NCI-H2196 (cell line): ENCODE data around the gene GNAL.

Experiments
- DNase-seq: peaks from one replicate; lab custom pipeline; 2025; ENCODE audit not compliant: unreplicated experiment; lab: John Stamatoyannopoulos, UW

GNAL gene

DNA sequence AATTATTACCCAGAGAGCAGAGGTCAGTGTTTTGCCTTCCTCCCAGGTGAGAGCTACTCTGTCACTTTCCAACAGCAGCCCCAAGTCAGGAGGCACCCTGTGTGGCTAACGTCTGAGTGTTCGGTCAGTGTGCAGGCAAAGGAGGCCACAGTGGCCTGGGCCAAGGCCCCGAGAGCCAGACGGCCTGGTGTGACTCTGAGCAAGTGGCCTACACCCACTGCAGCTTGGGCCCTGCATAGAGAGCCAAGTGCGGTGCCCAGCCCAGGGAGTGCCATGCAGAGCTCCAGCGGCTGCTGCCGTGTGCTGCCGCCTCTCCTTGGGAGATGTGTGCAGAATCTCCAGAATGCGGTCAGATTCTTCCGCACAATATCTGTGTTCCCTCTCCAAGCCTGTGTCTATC, 70.4 kb downstream of the GNAL start:
- DNase-seq, result no peak

DNA sequence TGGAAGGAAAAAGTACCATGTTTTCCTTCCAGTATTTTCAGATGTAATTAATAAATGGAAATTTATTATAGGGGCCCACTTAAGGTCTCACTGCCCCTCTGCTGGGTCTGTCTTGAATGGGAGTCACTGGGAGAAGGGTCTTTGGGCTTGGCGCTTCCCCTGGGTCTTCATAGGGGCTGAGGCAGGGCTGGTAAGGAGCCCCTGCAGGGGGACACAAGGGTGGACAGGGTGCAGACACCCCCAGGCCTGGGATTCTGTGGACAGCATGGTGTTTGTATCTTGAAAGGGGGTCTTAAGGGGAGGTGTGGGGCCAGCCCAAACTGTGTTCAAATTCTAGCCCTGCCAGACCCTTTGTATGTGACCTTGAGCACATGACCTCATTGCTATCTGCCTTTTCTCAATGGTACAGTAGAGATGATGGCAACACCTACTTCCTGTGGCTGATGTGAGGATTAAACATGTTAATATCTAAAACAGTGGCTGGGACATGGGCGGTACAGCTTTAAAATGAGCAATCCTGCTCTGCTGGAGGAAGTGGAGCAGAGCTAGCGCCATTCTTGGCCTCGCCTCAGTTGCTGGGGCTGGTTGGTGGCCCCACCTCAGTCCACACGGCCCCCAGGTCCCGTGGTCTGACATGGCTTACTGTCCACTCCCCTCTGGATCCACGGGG, 71.6 kb downstream of the GNAL start:
- no peak for DNase-seq

DNA sequence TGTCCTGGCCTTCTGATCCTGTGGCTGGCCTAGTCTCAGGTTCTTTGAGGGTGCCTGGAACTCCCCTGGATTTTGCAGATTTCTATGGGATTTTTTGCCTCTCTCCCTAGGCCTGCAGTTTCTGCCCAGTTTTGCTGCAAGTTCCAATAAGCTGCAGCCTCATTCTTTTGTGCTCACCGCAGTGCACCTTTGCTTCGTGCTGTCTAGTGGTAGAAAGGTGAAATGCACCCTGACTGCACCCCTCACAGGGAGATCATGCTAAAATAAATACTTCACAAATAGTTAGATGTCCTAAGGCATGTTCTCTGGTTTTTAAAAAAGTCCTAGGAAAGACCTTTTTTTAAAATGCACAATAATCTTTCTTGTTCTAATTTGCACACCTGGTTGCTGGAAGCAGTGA, 72.5 kb downstream of the GNAL start:
- no peak for DNase-seq

DNA sequence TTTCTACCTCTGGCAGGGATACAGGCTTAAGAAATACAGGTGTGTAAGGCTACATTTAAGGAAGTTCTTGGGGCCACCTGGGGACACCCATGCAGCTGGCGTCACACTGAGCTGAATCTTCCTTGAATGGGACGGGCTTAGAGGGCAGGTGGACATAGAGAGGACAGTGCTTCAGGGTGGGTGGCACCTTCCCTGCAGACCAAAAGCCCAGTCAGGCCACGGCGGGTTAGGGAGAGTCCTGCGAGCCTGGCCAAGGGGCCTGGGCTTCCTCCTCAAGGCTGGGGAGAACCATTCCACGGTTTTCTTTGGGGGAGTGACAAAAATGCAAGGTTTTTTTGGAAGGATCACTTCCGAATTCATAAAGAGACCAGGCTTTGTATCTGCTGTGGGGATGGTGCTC, 73.4 kb downstream of the GNAL start:
- no peak for DNase-seq

DNA sequence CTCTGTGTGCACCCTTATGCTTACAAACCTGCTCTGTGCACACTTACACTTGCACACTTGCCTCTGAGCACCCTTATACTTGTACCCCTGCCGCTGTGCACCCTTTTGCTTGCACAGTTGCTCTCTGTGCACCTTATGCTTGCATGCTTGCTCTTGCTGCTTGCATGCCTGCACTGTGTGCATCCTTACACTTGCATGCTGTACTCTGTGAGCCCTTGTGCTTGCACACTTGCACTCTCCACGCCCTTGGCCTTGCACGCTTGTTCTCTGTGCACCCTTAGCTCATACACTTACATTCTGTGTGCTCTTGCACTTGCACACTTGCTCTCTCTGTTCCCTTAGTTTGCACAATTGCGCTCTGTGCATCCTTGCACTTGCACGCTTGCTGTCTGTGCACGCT, 78.3 kb downstream of the GNAL start:
- no peak for DNase-seq

DNA sequence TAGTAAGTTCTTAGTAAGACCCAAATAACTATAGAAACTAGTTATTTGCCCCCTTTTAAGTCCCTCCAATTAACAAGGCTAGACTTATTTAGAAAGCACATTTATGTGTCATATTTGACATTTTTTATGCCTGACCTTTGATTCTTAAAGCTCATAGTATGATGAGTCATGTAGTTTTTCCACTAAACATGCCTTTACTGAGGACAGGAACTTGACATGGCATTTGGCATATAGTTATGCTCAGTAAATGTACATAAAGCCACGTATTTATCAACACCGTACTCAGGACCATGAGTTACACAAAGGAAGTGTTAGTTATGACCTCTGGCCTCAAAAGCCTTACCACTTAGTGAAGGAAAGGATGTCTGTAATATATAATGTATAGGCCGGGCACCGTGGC, 78.9 kb downstream of the GNAL start:
- DNase-seq, result no peak

DNA sequence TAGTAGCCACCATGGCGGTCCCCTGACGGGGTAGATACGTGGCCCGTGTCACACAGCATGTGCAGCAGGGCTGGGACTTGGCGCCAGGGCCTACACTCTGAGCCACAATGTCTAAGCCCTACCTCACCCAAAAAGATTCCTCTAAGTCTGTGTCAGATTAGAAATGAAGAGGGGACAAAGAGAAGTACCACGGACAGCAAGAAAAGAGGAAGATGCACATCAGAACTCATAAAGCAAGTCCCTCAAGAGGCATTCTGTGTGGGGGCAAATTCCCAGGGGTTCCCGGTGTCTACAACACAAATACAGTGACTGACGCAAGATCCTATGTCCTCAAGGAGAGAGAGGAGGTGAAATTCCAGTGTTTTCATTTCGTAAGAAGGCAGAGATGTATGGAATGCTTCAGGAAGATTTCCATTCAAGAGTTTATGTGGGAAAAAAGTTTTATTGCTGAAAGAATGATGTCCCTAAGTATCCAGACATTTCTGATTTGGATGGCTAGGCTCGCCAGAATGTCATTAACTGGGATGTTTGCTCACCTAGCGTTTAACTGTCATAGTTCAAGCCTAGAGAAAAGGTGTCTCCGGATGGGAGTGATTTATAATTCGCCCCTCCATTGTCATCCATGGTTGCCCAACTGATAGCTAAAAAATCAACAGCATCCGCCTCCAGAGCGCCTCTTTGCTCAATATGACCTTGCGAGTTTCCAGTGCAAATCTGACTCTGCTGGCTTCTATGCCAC, 86.5 kb downstream of the GNAL start:
- DNase-seq, result no peak

DNA sequence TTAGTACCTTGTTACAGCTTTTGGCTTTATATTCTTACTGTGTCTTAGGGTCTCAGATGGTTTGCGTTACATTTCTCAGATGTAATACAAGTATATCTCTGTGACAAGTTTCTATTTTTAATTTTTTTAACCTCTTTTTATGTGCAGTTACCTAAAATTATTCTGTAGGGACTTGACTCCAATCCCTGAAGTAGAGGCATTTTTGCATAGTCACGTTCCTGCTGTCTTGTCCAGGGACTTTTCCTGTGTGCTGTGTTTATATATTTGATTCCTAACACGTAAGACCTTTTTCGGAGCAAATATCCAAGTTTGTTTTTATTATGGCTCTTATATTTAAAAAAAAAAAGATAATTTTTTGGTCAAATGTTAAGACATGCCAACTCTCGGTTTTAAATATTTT, 91.0 kb downstream of the GNAL start:
- no peak for DNase-seq

DNA sequence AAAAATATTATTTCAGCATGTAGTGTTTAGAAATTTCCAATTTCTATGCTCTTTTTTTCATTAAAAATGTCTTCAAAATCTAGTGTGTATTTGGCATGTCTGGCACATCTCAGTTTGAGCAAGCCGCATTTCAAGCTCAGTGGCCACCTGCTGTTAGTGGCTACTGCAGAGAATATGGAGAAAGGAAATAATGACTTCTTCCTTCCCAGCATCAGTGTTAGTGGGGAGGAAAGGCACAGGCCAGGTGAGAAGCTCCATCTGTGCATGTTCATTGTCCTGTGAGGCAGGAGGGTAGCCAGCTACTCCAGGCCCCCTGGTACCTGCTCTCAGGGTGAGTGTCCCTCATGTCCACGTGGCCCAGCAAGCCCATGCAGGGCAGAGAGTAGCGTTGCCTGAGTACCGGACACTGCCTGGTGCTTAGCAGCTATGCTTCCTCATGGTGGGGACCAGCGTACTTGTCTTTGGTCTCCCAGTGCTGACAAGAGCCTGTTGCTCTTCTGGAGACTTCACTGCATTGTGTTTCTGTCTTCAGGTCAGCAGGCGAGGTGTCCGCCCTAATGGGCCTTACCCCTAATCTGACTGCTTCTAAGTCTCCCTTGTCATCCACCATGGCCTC, 94.8 kb downstream of the GNAL start:
- DNase-seq, result no peak

DNA sequence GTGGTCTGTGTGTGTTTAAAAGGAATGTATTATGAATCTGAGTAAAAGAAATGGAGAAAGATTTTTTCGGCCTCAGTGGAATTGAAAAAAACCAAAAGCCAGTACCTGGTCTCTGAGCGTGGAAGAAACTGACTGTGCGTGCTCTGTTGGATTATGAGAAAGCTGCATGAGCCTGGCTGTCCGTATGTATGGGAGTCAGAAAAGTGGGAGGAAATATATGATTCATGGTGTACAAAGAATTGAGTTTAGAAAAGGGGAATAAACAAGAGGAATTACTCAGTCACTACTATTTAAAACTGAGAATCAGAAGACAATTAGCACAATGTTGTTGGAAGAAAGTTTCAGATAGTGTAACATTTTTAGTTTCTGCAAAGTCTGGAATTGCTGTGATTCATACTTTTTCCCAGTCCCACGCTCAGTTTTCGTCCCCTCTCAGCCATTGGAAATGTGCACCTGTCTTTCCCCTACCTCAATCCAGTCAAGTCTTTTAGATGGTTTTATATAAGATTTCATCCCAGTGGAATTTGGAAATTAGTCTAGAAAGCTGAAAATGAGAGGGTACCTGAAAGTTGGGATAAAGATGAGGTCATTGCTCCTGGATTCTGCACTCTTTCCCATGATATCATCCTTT, 95.7 kb downstream of the GNAL start:
- no peak for DNase-seq

DNA sequence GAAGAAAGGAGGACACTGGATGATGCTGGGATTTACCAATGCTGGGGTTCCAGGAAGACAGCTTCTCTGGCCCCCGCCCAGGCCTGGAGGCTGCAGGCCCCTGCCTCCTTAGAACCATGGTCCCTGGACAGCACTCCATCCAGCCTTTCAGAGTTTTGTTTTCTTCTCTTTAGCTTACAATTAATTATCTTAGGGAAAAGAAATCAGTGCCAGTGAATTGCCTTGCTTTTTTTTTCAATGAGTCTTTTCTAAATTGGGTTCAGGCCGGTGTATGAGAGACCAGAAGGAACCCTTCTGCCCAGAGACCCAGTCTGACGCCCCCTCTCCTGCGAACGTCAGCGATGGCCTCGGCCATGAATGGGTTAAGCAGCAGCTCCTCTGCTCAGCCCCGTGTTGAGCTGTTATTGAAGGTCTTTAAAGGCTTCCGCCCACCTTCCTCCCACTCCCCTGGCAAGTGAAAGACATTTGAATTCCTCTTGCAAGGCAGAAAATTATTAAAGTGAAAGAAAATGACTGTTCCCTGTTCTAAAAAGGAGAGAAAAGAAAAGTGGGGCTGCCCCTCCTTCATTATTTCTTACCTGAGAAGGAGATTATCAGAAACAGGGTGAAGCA, 96.5 kb downstream of the GNAL start:
- DNase-seq, result no peak

DNA sequence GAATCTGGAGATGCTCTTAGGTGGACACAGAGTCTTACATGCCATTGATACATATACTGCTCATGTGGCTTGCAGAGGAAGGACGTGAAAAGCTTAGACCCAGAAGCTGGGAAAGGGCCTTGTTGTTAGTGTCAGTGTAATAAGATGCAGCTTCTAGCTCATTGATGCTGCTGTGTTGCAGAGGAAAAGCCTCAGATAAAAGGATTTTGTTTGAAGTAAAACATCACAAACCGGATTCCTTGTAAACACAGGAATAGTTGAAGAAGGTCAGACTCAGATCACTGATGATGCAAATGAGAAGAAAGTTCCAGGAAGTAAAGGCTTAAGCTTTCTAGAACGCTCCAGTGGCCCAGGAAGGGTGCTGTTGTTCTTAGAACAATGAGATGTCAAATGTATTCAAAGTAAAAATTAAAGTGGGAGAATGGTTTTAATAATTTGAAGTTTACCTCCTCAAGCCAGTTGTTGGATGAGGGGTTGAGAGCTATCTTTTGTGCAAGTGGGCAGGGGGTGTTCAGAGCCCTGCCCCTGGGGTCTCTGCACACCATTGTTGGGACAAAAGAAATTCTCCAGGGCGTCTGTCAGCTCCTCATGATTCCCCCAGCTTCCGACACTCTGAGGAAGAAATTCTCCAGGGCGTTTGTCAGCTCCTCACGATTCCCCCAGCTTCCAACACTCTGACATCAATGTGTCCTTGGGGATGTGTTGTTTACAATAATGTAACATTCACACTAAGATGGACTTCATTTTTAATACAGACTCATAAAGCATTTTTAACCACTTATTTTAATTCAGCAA, 100.8 kb downstream of the GNAL start:
- no peak for DNase-seq

DNA sequence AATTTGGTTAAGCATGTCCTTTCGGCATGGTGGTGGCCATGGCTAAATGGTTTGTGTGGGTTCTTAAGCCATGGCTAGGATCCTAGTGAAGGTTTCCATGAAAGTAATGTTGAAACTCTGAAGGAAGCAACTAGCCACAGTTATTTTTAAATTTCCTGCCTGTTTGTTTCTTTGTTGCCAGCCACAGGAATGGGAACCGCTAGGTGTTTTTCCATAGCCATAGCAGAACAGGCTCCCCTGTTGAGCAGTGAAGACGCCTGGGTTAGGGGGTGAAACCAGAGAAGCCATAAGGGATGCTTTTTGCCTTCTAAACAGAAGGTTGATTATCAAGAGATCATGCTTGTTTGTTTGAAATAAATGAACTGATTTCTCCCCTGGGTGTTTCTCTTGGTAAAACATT, 102.1 kb downstream of the GNAL start:
- DNase-seq, result no peak

DNA sequence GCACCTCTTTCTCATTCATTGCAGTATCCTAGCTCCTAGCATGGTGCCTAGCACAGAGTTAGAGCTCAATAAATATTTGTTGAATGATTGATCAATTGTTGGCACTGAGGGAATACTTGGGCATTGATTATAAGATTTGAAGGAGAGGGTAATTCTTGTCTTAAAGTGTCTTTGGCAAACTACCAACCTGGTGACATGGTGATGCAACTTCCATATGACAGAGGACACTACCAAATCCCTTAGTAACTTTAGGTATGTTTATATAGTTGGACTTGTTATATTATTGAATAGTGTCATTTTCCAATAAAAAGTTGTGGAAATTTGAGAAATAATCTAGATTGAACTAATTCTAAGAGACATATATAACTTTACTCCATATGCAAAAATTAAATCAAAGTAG, 103.6 kb downstream of the GNAL start:
- no peak for DNase-seq

DNA sequence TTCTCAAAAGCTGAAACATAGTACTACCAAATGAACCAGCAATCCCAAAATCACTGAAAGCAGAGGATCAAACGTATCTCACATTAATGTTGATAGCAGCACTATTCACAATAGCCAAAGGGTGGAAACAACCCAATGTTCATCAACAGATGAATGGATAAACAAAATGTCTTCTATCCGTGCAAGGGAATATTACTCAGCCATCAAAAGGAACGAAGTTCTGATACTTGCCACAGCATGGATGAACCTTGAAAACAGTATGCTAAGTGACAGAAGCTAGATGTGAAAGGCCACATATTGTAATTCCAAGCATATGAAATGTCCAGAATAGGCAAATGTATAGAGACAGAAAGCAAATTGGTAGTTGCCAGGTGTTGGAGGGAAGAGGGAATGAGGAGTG, 105.1 kb downstream of the GNAL start:
- DNase-seq, result no peak

DNA sequence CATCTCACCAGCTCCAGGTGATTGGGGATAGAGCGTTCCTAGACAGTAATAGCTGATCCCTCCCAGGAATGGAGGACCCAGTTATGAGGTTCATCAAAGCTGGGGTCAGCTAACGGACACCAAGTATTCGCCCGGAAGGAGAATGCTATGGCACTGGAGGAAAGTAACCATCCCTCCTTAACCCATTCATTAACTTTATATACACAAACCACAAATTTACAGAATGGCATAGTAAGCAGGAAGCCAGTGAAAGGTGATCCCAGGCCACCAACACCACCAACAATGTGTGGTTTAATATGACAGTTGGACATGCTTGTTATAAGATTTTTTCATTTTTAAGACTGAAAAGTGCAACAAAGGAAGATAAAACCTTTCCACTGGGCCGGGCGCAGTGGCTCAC, 106.9 kb downstream of the GNAL start:
- DNase-seq, result no peak

DNA sequence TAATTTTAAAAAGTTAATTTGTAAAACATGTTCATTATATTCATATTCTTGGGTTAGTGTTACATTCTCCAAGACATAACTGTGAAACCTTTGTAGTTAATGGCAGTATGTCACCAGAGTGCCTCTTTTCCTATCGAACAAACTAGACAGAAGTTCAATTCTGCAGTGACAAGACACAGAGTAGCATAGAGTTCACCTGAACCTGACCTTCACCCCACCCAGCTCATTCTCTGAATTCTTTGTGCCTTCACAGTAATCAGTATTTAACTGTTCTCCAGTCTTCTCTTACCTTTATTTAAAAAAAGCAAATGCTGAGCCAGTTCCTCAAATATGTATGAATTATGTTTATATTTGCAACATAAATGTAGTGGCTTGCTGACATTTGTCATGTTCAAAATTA, 109.2 kb downstream of the GNAL start:
- no peak for DNase-seq

DNA sequence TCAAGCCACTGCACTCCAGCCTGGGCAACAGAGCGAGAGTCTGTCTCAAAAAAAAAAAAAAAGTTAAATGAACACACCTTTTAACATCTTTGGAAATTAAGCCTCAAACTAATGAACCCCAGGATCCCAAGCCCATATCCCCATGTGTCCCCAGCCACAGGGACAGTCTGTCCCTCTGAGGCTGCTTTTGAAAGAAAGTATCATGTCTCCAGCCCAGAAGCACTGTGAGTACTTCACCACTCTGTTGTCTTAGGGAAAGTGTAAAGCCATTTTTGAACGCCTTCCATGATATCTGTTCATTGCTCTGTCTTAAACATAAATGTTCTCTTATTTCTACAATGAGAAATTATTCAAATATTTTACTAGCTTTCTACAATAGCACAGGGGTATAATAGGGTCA, 110.0 kb downstream of the GNAL start:
- no peak for DNase-seq

DNA sequence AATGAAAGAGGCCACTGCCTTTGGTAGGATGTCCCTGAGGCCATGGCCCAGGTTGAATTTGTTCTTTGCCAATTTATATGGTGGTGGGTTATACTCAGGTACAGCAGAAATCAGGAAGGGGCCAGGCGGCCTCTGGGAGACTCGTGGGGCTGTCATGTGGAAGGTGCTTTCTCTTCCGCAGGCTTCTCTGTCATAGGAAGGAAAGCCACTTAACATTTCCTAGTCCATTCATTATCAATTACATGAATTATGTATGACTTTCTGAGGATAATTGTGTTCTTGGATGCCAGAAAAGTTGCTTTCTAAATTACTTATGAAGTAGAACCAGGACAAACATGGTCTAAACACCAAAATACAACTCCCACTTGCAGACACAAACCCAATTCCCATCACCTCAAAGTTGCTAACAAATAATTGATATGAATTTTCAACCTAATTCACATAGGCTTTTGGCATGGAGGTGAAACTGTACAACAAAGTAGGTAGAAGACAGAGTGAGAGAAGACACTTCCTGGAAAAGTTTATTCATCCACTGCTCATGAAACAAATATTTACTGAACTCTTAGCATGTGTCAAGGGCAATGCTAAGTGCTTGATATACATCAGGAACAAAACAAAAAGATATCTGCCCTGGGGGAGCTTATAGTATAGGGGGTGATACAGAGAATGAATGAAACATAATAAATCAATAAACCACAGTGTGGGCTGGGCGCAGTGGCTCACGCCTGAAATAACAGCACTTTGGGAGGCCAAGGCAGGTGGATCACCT, 111.7 kb downstream of the GNAL start:
- no peak for DNase-seq

DNA sequence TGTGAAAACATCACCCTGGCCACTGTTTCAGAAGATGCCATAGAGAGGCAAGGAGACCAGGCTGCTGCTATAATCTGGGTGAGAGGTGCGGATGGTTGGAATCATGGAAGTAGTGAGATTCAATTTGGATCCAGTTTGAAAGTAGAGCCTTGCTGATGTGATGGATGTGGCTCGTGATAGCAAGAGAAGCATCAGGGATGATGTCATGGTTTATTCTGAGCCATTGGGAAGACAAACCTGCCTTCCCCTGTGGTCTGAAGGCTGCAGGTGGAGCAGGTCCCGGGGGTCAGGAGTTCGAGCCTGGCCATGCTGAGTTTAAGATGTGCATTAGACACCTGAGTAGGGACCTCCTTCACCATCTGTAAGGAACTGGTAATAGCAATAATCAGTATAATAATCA, 112.5 kb downstream of the GNAL start:
- DNase-seq, result no peak
